HG03571 (cell line): ENCODE results near the gene STRIT1.

Experiments used
- ATAC-seq: cut with Tn5 transposase; IDR thresholded peaks from one replicate; pipeline ENCODE4 v1.9.1; 2021; ENCODE audit not compliant: unreplicated experiment

The STRIT1 gene

DNA sequence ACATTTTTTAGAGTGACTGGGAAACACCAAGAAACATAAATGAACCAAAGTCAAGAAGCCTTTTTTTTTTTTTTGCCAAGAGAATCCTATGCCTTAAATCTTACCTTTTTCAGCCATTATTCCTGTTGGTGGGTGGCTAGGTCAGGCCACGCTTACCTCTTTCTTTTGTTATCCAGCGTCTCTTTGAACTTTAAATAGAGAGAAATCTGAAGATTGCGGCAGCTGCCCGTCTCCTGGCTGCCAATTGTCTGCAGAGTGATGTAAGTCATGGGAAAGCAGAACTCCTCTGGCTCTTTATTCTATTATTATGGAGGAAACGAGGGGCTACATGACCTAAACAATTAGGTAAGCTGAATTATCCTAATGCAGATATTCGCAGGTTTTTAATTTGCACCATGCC is at the start of gene STRIT1:
Gene STRIT1 (minus strand): TSS at position 168 of the 400 bp plus-strand sequence.
- ATAC-seq, result no peak

DNA sequence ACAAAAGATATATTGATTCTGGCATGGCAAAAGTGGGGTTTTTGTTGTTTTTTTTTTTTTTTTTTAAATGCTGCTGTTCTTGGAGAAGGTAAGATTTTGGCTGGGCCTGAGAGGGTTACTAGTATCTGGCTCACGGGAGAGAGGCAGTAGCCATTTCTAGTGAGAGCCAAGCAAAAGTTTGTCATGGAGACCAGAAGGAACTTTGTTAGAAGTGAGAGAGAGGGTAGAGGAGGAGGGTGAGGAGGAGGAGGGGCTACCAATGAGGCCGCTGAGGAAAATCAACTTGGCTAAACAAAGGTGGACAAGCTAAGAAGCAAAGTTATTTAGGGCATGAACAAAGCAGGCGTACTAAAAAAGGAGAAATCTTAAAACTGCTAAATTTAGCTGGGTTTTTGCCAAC is 48.9 kb upstream of the STRIT1 start:
- ATAC-seq, result no peak

DNA sequence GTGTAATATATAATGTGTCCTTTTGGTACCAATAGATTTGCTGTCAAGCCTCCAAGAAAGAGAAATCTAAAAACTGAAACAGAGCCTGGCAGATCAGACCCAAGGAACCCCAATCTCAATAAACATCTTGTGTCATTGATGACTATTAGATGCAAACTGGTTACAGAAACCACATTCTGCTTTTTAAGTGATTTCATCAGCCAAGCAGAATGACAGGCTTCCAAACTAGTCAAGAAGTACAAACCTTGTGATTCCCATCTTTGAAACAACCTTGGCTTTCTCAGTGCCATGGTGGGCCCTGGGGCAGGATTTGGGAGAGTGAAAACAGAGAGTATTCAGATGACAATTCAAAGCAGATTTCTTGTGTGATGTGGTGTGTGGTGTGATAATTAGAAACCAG is 45.6 kb upstream of the STRIT1 start:
- no peak for ATAC-seq

DNA sequence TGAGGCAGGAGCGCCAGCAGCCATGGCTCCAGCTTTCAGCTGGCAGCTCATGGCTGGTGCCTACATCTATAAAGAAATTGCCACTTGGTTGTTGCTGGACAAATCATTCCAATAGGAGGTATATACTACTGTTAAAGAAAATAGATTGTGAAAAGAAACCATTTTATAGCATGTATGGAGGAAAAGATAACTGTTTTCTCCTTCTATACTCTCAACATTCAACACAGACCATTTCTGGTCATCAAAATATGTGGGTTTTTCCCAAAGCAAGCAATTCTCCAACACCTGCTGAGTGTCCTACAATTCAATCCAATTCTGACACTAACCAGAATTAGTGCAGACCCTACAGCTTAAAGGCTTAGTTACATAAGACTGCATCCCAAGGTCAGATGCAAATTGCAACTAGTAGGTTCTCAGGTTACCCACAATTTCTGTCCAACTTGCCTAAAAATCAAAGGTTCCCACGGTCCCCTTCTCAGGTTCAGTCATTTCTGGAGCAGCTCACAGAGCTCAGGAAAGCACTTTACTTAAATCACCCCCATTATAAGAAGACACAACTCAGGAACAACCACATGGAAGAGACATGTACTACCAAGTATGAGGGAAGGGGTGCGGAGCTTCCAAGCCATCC is 42.4 kb upstream of the STRIT1 start:
- no peak for ATAC-seq

DNA sequence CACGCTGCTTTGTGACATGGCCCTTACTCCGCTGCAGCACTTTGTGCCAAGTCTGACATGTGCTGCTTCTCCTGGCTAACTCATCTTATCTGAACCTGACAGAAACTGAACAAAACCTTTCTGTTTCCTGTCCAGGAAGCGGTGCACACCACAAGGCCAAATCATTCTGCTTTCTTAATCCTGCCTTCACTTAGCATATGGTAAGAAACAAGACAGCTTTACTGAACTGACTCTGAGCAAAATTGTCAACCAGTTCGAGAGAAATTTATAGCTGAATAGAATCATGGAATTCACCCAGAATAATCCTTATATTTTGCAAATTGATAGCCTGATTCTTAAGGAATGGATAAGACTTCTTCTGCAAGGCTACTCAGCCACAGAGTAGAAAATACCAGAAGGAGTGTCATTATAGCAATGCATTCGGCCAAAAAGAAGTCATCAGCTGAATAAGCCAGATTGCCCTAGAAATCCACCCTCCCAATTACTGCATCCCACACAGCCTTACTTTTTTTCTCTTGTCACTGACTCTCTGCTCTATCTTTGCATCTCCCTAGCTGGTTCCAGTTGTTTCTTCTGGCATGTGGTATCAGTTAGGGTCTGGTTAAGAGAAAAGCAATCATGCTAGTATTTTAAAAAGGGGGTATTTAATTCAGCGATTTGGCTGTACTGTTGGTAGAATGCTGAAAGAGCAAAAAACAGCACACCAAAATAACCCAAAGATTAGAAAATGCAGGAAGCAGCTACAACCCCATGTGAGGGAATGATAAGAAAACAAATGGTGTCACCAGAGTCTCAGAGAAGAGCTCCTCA is 41.6 kb upstream of the STRIT1 start:
- peak; percentile 93 for ATAC-seq

DNA sequence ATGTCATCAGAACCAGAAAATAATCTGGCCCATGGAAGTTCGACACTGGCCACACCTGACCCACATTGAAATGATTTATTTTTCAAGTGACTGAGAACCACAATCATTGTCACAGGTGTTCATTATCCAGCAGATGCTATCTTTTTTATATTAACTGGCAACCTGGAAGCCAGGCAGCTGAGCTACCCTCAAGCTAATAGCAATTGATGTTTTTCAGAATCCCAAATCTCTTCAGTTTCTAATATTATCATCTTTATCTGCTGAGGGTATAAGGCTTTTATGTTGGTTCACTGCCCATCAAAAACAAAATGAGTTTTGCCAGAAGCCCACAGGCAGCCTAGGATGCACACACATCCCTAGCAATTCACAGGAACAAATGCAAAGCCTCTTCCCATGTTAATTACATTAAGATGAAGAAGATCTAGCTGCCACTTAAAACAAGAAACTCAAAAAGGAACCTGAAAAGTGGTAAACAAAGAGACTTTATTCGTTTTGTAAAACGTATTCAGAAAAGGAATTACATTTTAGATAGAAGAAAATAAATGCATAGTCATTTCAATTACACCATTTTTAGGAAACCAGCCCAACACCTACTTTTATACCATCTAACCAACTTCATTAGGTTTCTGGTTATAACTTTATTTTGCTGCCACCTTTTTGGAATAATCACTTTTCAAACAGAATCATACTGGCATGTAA is 40.9 kb upstream of the STRIT1 start:
- no peak for ATAC-seq

DNA sequence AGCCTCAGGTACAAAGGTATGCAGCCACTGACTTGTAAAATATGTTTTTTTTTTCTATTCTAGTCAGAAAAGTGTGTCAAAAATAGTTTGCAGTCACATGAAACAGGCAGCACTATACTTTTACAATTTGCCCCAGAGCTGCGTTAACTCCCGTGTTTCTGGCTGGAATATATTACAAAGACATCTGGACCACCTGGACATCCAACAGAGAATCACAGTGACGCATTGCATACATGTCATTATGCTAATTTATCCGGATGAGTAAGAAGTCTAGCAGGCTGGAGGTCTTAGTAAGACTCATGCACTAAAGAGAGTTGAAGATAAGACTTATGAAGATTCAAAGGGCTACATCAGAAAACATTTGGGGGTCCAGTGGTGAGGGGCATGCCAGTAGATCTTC is 39.2 kb upstream of the STRIT1 start:
- no peak for ATAC-seq

DNA sequence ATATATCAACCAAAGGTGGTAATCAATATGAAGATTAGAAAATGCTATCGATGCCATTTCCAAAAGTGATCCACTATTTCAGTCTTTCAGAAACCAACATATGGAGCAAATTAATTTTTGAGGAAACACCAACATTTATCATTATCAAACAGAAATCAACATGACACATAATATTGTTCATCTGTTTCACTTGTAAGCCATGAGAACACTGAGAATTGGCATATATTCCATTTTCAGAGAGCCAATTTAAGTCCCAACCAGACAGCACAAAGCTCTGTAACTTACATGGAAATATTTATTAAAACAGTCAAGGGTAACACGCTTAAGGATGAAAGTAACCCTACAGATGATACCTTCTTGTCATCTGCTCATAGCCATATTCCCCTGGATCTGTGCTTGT is 37.6 kb upstream of the STRIT1 start:
- ATAC-seq, result no peak

DNA sequence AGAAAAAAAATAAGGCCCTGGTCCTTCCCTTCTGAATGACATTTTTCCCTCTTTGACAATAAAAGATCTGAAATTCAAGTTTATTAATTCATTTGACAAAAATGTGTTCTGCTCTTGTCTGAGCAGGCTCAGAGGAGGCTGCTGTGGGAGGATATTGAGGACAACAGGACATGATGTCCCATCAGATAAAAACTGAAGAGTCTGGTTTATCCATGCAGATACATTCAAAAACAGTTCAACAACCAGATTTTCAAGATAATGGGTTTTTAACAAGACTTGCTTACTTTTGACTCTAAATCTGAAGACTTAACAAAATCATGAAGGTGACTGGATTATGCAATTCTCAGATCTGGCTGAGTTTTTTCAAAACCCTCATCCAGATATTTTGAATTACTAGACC is 36.9 kb upstream of the STRIT1 start:
- ATAC-seq, result no peak

DNA sequence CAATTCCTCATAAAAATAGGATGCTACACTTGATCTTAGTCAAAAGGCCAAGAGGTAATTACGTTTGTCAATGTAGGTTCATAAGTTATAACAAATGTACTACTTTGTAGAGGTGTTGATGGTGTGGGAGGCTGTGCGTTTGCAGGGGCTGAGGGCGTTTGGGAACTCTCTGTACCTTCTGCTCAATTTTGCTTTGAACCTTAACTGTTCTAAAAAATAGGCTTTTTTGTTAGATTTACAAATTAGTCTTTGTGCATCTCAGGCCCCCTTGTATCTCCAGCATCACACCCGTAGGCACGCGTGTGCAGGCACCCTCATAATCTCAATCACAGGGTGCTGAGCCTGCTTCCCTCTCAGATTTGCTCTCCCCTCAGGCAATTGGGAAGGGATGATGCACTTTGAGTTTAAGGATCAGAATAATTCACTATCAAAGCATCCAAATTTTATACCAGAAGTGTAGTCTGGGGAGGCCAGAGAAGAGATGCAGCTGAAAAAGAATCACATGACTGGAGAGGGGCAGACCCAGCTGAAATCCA is 36.1 kb upstream of the STRIT1 start:
- ATAC-seq, result no peak

DNA sequence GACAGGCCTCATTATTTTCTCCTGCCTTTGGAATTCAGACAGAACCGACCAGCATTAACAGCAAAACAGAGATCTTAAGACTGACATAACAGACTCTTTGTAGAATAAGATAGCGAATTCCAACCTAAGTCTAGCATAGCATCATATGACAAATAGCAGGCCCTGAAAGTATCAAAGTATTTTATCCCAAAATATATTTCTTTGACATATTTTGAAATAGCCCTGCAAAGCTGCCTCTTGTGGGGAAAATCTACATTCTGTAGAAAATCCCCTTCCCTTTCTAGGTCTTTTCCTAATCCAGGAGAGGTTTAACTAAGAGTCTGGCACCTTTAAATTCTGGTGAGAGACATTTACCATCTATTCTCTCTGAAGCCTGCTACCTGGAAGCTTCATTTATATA is 34.4 kb upstream of the STRIT1 start:
- ATAC-seq, result no peak

DNA sequence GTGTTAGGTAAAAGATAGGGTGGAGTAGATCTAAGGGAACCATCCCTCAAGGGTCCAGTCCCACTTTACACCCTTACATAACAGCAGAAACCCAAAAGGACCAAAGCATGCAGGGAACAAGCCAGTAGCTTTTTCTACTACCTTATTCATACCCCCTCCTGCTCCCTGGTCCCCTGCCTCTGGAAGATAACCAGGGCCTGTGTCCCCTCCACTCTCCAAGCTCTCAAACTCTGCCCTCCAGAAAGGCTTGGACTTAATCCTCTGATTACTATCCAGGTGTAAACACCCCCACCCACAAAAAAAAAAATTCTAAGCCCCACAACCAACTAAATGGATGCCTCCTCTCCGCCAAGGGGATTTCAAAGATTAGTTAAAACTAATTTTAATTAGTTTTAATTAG is 33.9 kb upstream of the STRIT1 start:
- ATAC-seq, result no peak

DNA sequence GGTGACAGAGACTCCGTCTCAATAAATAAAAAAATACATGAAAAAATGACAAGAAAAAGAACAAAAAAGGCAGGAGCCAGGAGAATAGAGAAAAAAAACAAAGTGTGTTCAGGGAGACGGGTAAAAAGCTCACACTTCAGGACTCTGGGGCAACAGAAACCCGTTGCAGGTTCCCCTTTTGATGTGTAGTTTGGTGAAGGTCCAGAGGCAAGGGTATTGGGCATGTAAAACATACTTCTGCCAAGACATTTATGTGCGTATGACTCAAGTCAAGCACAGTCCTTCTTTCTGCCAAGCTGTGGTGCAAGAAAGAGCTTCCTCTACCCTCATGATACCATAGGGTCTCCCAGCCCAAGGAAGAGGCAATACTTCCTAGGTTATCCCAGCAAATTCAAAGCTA is 33.4 kb upstream of the STRIT1 start:
- no peak for ATAC-seq

DNA sequence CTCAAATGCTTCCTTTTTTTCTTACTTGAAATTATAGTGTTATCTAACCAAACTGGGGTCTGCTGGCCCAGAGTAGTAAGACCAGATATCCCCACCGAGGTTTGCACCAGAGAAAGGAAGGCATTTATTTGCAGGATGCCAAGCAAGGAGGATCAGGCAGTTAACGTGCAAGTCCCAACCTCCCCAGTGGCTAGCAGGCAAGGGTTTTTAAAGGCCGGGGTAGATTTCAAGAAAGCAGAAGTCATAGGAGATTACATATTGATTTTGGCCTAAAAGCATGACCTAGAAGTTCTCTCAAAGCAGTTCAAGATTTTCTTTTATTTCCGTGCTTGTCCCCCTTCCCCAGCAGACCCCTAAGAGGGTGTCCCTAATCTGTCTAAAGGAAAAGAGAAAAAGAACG is 32.8 kb upstream of the STRIT1 start:
- no peak for ATAC-seq

DNA sequence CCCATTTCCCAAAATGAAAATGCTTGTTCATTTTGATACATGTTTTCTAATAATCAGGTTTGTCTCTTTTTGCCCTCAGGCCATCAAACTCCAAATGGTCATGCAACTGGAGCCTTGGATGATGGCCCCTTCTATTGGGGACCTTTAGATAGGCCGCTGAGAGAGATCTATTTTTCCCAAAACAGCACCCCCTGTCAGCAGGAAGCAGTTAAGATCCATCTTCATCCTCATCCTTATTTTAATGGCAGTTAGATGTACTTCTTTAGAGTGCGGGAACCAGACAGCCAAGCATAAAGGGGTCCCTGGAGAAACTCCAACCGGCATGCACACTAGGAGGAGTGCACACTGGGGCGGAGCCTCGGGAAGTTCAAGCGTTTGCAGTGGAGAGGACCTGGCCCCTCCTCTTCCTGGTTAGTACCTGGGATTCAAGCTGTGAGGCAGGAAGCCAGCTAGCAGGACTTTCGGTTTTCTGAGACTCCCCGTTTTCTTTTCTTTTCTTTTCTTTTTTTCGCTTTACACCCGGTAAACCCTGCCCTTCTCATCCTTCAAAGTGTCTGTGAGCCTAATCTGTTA is 31.9 kb upstream of the STRIT1 start:
- no peak for ATAC-seq

DNA sequence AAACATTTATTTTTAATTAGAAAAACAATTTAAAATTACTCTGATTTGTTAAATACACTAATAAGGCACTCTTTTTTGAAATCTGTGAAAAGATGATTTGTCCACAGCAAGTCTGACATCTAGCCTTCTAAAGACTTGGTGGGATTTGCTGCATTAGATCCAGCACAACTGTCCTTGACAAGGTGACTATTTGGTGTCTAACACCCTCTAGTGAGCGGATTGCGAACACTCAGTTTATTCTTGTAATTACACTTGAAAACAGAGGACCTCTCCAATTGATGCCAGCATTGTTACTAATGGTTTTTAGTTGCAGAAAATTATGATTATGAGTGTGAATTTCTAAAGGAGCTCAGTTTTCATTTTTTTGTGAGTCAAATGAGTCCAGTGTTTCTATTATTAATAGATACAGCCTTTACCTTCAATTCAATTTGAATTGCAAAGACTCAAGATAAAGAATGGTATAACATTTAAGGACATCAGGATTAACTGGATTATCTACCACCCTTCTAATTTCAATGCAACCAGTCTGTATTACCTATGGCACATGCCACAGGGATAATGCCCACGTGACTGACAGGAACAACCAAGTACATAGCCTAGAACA is 29.7 kb upstream of the STRIT1 start:
- ATAC-seq, result peak; percentile 60

DNA sequence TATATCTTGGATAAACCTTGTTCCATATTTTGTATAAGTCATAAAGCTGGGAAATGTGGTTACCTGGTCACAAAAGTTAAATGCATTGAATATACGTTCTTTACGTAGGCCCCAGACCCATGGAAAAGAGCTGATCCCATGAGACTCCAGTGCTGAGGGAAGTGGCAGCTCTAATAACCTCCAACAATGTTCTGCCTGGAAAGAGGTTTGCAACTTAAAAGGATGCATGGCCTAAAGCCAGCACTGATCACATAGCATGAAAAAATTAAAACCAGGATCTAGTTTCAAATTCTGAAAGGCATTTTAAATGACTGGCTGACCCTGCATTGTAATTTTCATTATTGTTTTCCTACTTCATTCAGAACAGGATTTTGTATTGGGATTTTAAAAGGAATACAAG is 27.9 kb upstream of the STRIT1 start:
- ATAC-seq, result no peak

DNA sequence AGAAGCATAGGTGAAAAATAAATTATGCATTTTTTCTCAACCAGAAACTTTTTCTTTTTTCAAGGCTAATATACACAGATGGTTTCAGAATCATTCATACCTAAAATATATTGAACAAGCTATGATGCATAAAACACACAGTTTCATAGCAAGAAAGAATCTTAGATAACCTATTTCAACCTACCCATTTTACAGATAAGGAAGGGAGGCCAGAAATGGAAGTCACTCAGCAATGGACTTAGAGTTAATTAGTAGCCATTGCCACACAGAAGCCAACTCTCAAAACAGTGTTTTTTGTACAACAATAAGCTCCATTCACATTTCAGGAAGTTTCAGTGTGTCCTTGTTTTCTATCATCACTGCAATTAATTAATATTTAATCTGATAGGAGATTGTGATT is 27.5 kb upstream of the STRIT1 start:
- ATAC-seq, result no peak

DNA sequence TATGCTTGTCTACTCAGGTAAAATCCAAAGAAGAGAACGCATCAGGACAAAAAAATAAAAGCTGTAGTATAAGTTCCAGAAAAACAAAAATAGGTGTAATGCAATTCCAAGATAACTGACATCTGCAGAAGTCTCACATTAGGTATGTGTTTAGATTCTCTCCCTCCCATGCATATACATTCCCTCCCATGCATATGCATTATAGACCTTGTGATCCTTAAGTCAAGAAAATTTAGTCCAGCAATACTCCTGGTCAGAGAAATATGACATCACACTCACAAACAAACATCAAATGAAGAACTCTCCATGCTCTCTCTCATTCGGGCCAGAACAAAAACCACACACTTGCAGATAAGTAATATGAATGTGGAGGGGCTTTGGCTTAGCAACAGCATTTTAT is 25.3 kb upstream of the STRIT1 start:
- ATAC-seq, result no peak

DNA sequence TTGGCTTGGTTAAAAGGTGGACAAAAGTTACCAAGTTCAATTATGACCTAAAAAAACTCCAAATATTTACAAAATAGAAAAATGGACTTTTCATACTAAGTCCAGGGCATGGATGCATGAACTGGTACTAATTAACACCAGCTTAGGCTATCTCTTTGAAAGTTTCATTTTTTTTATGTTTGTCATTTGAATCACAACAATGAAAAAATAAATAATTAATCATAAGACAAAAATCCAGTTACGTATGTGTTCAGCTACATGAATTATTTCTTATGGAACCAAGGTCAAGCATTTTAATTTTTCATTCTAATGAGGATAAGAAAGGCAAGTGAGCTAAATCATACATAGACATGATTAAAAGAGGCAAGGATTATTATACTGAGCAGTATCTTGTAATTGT is 23.7 kb upstream of the STRIT1 start:
- ATAC-seq, result no peak

DNA sequence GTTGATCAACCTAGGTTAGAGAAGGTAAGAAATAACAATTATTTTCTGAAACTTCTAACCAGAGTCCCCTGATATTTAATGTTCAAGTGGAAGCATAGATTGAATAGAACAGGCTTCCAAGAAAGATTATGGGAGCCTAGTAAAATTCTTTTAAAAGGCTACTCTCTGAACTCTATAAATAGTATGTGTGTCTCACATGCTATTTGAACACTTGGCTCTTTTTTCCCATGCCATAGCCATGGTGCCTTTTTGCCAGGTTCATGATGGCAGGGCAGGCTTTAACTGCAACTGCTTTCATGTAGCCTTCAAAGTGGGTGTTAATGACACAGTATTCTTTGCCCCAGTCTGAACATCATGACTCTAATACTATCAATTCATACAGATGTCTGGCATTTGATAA is 22.9 kb upstream of the STRIT1 start:
- ATAC-seq, result no peak
